ENCODE data around the gene NT5DC4. TPM values are rescaled to one million over a fixed set of nuclear protein-coding genes. Genes with fewer than 3 reads are reported as not detected.

Gene NT5DC4
- total RNA-seq, 2 experiments from 2014 or later = not detected

- TF ChIP-seq CTCF (IDR thresholded peaks at IDR 0.05) = no peak
- no peaks in the 10 kb centered on the region for H3K36me3 Mint-ChIP-seq (ENCODE audit: low read depth)
- no peak for DNase-seq
- no peak overlapping the region for H3K4me3 Mint-ChIP-seq
- intact Hi-C loops (cut with micrococcal nuclease) = no loop called here
- peaks cover 3% of the 10 kb centered on the region for H3K4me1 Mint-ChIP-seq (ENCODE audit: low read depth)
- H3K27me3 Mint-ChIP-seq = no peaks in the 10 kb centered on the region
- ATAC-seq = no peak
- ChIA-PET POLR2A (interaction anchor here (0.6 to 1.0 kb wide), 2 partner anchors 16 to 48 kb away, joined by 3 to 4 read pairs; no protein-coding TSS in a partner anchor), CTCF (interaction anchor here (1.0 to 10.8 kb wide), 15 partner anchors 9 to 214 kb away, joined by 3 to 291 read pairs (median 15); partner anchors contain the start of genes CHCHD5 and SLC20A1)
- H3K9me3 Mint-ChIP-seq = no peaks in the 10 kb centered on the region
- no peak overlapping the region for H3K27ac Mint-ChIP-seq
Measured at GRCh38 chr2:112728378-112729175, 7.8 kb downstream of the NT5DC4 start.

GRCh38 chr2:112730216-112730615 lies 9.4 kb downstream of the NT5DC4 start:
- no peaks in the 10 kb centered on the region for H3K9me3 Mint-ChIP-seq
- intact Hi-C loops (cut with micrococcal nuclease) = no loop called here
- ATAC-seq (no peak), DNase-seq (no peak)
- ChIA-PET CTCF (interaction anchor here (1.2 to 10.8 kb wide), 4 partner anchors 12 to 130 kb away, joined by 3 to 291 read pairs (median 128); no protein-coding TSS in a partner anchor), POLR2A (no interaction called here)
- no peaks in the 10 kb centered on the region for H3K27me3 Mint-ChIP-seq
- peaks cover 3% of the 10 kb centered on the region for H3K4me1 Mint-ChIP-seq (ENCODE audit: low read depth)
- H3K36me3 Mint-ChIP-seq (ENCODE audit: low read depth) = no peaks in the 10 kb centered on the region
- no peak overlapping the region for H3K4me3 Mint-ChIP-seq
- H3K27ac Mint-ChIP-seq = no peak overlapping the region
- no peak for TF ChIP-seq CTCF (IDR thresholded peaks at IDR 0.05)

GRCh38 chr2:112730791-112731190 lies 10.0 kb downstream of the NT5DC4 start:
- no peak overlapping the region for H3K4me3 Mint-ChIP-seq
- no peaks in the 10 kb centered on the region for H3K27me3 Mint-ChIP-seq
- no peaks in the 10 kb centered on the region for H3K9me3 Mint-ChIP-seq
- DNase-seq = no peak
- no peak for TF ChIP-seq CTCF (IDR thresholded peaks at IDR 0.05)
- ChIA-PET POLR2A (no interaction called here), CTCF (interaction anchor here (1.9 to 10.8 kb wide), 4 partner anchors 10 to 130 kb away, joined by 4 to 291 read pairs (median 128); no protein-coding TSS in a partner anchor)
- H3K36me3 Mint-ChIP-seq (ENCODE audit: low read depth) = no peaks in the 10 kb centered on the region
- intact Hi-C loops (cut with micrococcal nuclease) = no loop called here
- no peak for ATAC-seq
- peaks cover 3% of the 10 kb centered on the region for H3K4me1 Mint-ChIP-seq (ENCODE audit: low read depth)
- H3K27ac Mint-ChIP-seq = no peak overlapping the region

GRCh38 chr2:112731479-112731878 lies 10.7 kb downstream of the NT5DC4 start:
- no peak overlapping the region for H3K4me3 Mint-ChIP-seq
- CTCF ChIA-PET = interaction anchor here (1.9 to 10.8 kb wide), 4 partner anchors 9 to 131 kb away, joined by 4 to 291 read pairs (median 128); no protein-coding TSS in a partner anchor
- no peak for TF ChIP-seq CTCF (IDR thresholded peaks at IDR 0.05)
- POLR2A ChIA-PET = no interaction called here
- DNase-seq = no peak
- H3K36me3 Mint-ChIP-seq (ENCODE audit: low read depth) = no peaks in the 10 kb centered on the region
- no peak overlapping the region for H3K27ac Mint-ChIP-seq
- ATAC-seq = no peak
- H3K4me1 Mint-ChIP-seq (ENCODE audit: low read depth) = peaks cover 2% of the 10 kb centered on the region
- intact Hi-C loops (cut with micrococcal nuclease) = no loop called here
- no peaks in the 10 kb centered on the region for H3K27me3 Mint-ChIP-seq
- H3K9me3 Mint-ChIP-seq = no peaks in the 10 kb centered on the region

DNA sequence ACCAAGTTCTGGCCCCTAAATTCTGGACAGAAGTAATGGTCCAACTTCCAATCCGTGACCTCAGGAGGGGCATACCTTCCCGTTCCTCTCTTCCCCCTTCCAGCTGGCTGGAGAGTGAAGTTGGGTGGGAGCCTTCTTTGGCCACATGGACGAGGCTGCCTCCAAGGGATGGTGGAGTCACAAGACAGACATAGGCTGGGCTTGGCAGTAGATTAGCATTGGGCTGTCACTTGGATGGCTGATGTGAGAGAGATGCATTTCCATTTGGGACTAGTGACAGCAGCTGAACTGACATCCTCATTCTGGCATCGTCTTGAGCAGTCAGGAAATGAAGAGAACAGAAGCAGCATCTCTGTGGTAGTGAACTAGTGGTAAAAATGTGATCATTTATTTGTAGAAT lies 12.6 kb downstream of the NT5DC4 start:
- no peak for TF ChIP-seq CTCF (IDR thresholded peaks at IDR 0.05)
- ATAC-seq = no peak
- Mint-ChIP-seq H3K27me3 (no peaks in the 10 kb centered on the region), H3K36me3 (ENCODE audit: low read depth) (no peaks in the 10 kb centered on the region), H3K4me1 (ENCODE audit: low read depth) (no peaks in the 10 kb centered on the region), H3K4me3 (no peak overlapping the region), H3K9me3 (no peaks in the 10 kb centered on the region), H3K27ac (no peak overlapping the region)
- ChIA-PET POLR2A (no interaction called here), CTCF (interaction anchor here (0.9 to 10.8 kb wide), 3 partner anchors 16 to 208 kb away, joined by 3 to 202 read pairs (median 55); no protein-coding TSS in a partner anchor)
- intact Hi-C loops (cut with micrococcal nuclease) = no loop called here
- DNase-seq = no peak
